DOHH2 (cell line): Measurements from ENCODE around the gene FBXO31.

Source experiments
- H3F3A ChIP-seq: fragments of 200-600 bp; sonication (generic), shearing (Covaris generic); 2 replicates; pipeline ENCODE4 v1.6.0; 2016; ENCODE audit warnings: antibody characterized with exemption, mild to moderate bottlenecking; ENCODE audit not compliant: control insufficient read depth, insufficient read depth
- H3K27ac ChIP-seq: fragments of 200-600 bp; sonication (generic); 2 replicates; pipeline ENCODE4 v1.5.1; 2014; ENCODE audit warnings: low read depth, mild to moderate bottlenecking, low read length, moderate library complexity
- H3K27me3 ChIP-seq: fragments of 200-600 bp; sonication (generic); 2 replicates; pipeline ENCODE4 v1.6.1; 2014; ENCODE audit warnings: mild to moderate bottlenecking, low read length, mixed read lengths; ENCODE audit not compliant: control insufficient read depth
- H3K36me3 ChIP-seq: fragments of 200-600 bp; sonication (generic); 2 replicates; pipeline ENCODE4 v1.6.1; 2014; ENCODE audit warnings: mild to moderate bottlenecking, low read length, moderate library complexity, mixed read lengths; ENCODE audit not compliant: control insufficient read depth
- H3K4me1 ChIP-seq: fragments of 200-600 bp; sonication (generic); 2 replicates; pipeline ENCODE4 v1.6.1; 2014; ENCODE audit warnings: mild to moderate bottlenecking, low read length, mixed read lengths; ENCODE audit not compliant: control insufficient read depth
- H3K4me2 ChIP-seq: fragments of 200-600 bp; sonication (generic); 2 replicates; pipeline ENCODE4 v1.6.0; 2014; ENCODE audit warnings: mild to moderate bottlenecking, low read length, moderate library complexity
- H3K4me3 ChIP-seq: fragments of 200-600 bp; sonication (generic); 2 replicates; pipeline ENCODE4 v1.5.1; 2014; ENCODE audit warnings: mild to moderate bottlenecking, low read length, mixed read lengths
- H3K79me2 ChIP-seq: fragments of 200-600 bp; sonication (generic); 2 replicates; pipeline ENCODE4 v1.6.1; 2014; ENCODE audit warnings: mild to moderate bottlenecking, low read length, mixed read lengths; ENCODE audit not compliant: control insufficient read depth
- H3K9me2 ChIP-seq: fragments of 200-600 bp; sonication (generic); replicated peaks from 2 replicates; pipeline ENCODE4 v1.6.1; 2014; ENCODE audit warnings: mild to moderate bottlenecking, low read length, mixed read lengths; ENCODE audit not compliant: control insufficient read depth
- H3K9me3 ChIP-seq: fragments of 200-600 bp; sonication (generic); 2 replicates; pipeline ENCODE4 v1.6.1; 2014; ENCODE audit warnings: antibody characterized with exemption, low read length, mixed read lengths; ENCODE audit not compliant: control insufficient read depth, insufficient read depth
- H4K20me1 ChIP-seq: fragments of 200-600 bp; sonication (generic); 2 replicates; pipeline ENCODE4 v1.6.0; 2014; ENCODE audit warnings: low read depth, mild to moderate bottlenecking, antibody characterized with exemption, low read length, moderate library complexity; ENCODE audit not compliant: control insufficient read depth, insufficient read depth
- CTCF ChIP-seq: fragments of 200-600 bp; sonication (generic); IDR thresholded peaks from one replicate; pipeline ENCODE4 v1.5.1; 2014; ENCODE audit warnings: antibody characterized with exemption, mild to moderate bottlenecking, low read depth, low read length; ENCODE audit not compliant: poor library complexity, severe bottlenecking
- EZH2phosphoT487 ChIP-seq: fragments of 200-600 bp; sonication (generic); IDR thresholded peaks from 2 replicates; pipeline ENCODE4 v1.6.1; 2017; ENCODE audit warnings: borderline replicate concordance, mild to moderate bottlenecking, antibody characterized with exemption, low read length, moderate library complexity, mixed read lengths

Gene FBXO31

GRCh38 chr16:87414251-87414680 lies 30.7 kb upstream of the FBXO31 start:
- no peaks in the 10 kb centered on the region for H3K27me3 ChIP-seq
- H3K4me2 ChIP-seq: no peak overlapping the region
- no peak for TF ChIP-seq EZH2phosphoT487
- no peak for TF ChIP-seq CTCF
- H3K9me2 ChIP-seq: no peaks in the 10 kb centered on the region
- no peaks in the 10 kb centered on the region for H3K4me1 ChIP-seq
- H4K20me1 ChIP-seq: no peaks in the 10 kb centered on the region
- no peaks in the 10 kb centered on the region for H3K9me3 ChIP-seq
- H3K27ac ChIP-seq: no peak overlapping the region
- no peak overlapping the region for H3K4me3 ChIP-seq
- H3K36me3 ChIP-seq: no peaks in the 10 kb centered on the region; the same call in 1 of the 2 replicates
- no peaks in the 10 kb centered on the region for H3K79me2 ChIP-seq
- H3F3A ChIP-seq: no peaks in the 10 kb centered on the region

GRCh38 chr16:87412996-87413421 lies 29.4 kb upstream of the FBXO31 start:
- no peak overlapping the region for H3K4me2 ChIP-seq
- H3K27me3 ChIP-seq: no peaks in the 10 kb centered on the region
- no peaks in the 10 kb centered on the region for H3K9me2 ChIP-seq
- H3K4me3 ChIP-seq: no peak overlapping the region
- no peaks in the 10 kb centered on the region; the same call in 1 of the 2 replicates for H3K36me3 ChIP-seq
- no peak overlapping the region for H3K27ac ChIP-seq
- peaks cover 7% of the 10 kb centered on the region; the same call in 1 of the 2 replicates for H3F3A ChIP-seq
- H4K20me1 ChIP-seq: no peaks in the 10 kb centered on the region
- H3K79me2 ChIP-seq: no peaks in the 10 kb centered on the region
- TF ChIP-seq EZH2phosphoT487 (no peak), CTCF (no peak)
- no peaks in the 10 kb centered on the region for H3K9me3 ChIP-seq
- H3K4me1 ChIP-seq: no peaks in the 10 kb centered on the region

GRCh38 chr16:87412371-87412995 lies 28.9 kb upstream of the FBXO31 start:
- H3K27me3 ChIP-seq: no peaks in the 10 kb centered on the region
- no peak overlapping the region for H3K27ac ChIP-seq
- TF ChIP-seq CTCF: no peak
- no peak for TF ChIP-seq EZH2phosphoT487
- H4K20me1 ChIP-seq: no peaks in the 10 kb centered on the region
- H3K4me1 ChIP-seq: no peaks in the 10 kb centered on the region
- peaks cover 7% of the 10 kb centered on the region; the same call in 1 of the 2 replicates for H3F3A ChIP-seq
- no peak overlapping the region for H3K4me3 ChIP-seq
- no peaks in the 10 kb centered on the region for H3K79me2 ChIP-seq
- no peaks in the 10 kb centered on the region for H3K9me3 ChIP-seq
- H3K36me3 ChIP-seq: no peaks in the 10 kb centered on the region; the same call in 1 of the 2 replicates
- no peaks in the 10 kb centered on the region for H3K9me2 ChIP-seq
- no peak overlapping the region for H3K4me2 ChIP-seq
